Endothelial cell of umbilical vein (primary cell): ENCODE measurements around the gene RBFOX1. TPM values are rescaled to one million over a fixed set of nuclear protein-coding genes. Genes with fewer than 3 reads are reported as not detected.

Experiments
- BruUV-seq: library from RNA; stranded (reverse); fragments of 400-500 nt; replicated peaks from 2 replicates; lab custom pipeline; 2021; lab: Mats Ljungman, UMichigan
- CTCF ChIA-PET: fragments of 300-600, 350-600 bp; sonication (Branson Sonifier 250); formaldehyde crosslinking; loops from one replicate; lab custom pipeline; 2021; ENCODE audit warnings: antibody characterized with exemption, inconsistent platforms; lab: Charles Lee
- POLR2A ChIA-PET: fragments of 300-600, 350-600 bp; sonication (Branson Sonifier 250); formaldehyde crosslinking; loops from one replicate; lab custom pipeline; 2021; ENCODE audit warnings: antibody characterized with exemption, inconsistent platforms; lab: Charles Lee
- DNase-seq: peaks from one replicate; pipeline ENCODE4 v3.0.0-alpha.2; 2011; ENCODE audit warnings: low read depth, low spot score
- FAIRE-seq: peaks from 2 replicates; lab custom pipeline; 2011; peaks lifted over from hg19 to GRCh38; lab: Jason Lieb, UNC
- H2AFZ ChIP-seq: 2 replicates; pipeline ENCODE4 v1.6.0; 2012; ENCODE audit warnings: low read depth, low read length, control low read depth, inconsistent platforms
- H3K27ac ChIP-seq: 2 replicates; pipeline ENCODE4 v1.5.1; 2011; ENCODE audit warnings: low read depth, mild to moderate bottlenecking, control low read depth, low read length, moderate library complexity; ENCODE audit not compliant: insufficient read depth
- H3K27me3 ChIP-seq, 2 experiments: 2 replicates each; pipeline versions ENCODE4 v1.6.0 to v1.6.1; 2011; ENCODE audit warnings: low read length in 2 of 2, mixed read lengths in 1 of 2; ENCODE audit not compliant: control insufficient read depth in 2 of 2, insufficient read depth in 2 of 2
- H3K36me3 ChIP-seq, 2 experiments: 2 replicates in 1 of 2; 3 replicates in 1 of 2; pipeline ENCODE4 v1.5.1; 2011; ENCODE audit warnings: low read length in 2 of 2, mild to moderate bottlenecking in 1 of 2, moderate library complexity in 1 of 2; ENCODE audit not compliant: control insufficient read depth in 2 of 2, insufficient read depth in 2 of 2; ENCODE audit errors: extremely low read depth in 1 of 2
- H3K4me1 ChIP-seq: 3 replicates; pipeline ENCODE4 v1.5.1; 2011; ENCODE audit warnings: mild to moderate bottlenecking, low read length; ENCODE audit not compliant: control insufficient read depth, insufficient read depth; ENCODE audit errors: extremely low read depth
- H3K4me2 ChIP-seq: 2 replicates; pipeline ENCODE4 v1.6.1; 2011; ENCODE audit warnings: low read length, control low read depth, mixed read lengths; ENCODE audit not compliant: insufficient read depth
- H3K4me3 ChIP-seq, 3 experiments: fragments of 200-600 bp in 1 of 3; sonication (generic), shearing (Covaris generic) in 1 of 3; replicated peaks in 1 of 3; 2 replicates each; pipeline ENCODE4 v1.5.1; 2011 to 2016; ENCODE audit warnings: control low read depth in 3 of 3, low read length in 3 of 3, mild to moderate bottlenecking in 2 of 3, inconsistent platforms in 1 of 3, low read depth in 1 of 3, moderate library complexity in 1 of 3; ENCODE audit not compliant: insufficient read depth in 1 of 3
- H3K79me2 ChIP-seq: 2 replicates; pipeline ENCODE4 v1.6.0; 2012; ENCODE audit warnings: low read length, inconsistent platforms; ENCODE audit not compliant: control insufficient read depth, insufficient read depth
- H3K9ac ChIP-seq: replicated peaks from 2 replicates; pipeline ENCODE3; 2011; ENCODE audit warnings: low read length, control low read depth; ENCODE audit not compliant: insufficient read depth; ENCODE audit errors: extremely low read depth
- H3K9me1 ChIP-seq: replicated peaks from 3 replicates; pipeline ENCODE4 v1.6.0; 2011; ENCODE audit warnings: mild to moderate bottlenecking, low read length; ENCODE audit not compliant: control insufficient read depth, insufficient read depth; ENCODE audit errors: extremely low read depth
- H3K9me3 ChIP-seq: replicated peaks from 2 replicates; pipeline ENCODE4 v1.5.1; 2012; ENCODE audit warnings: low read length, inconsistent platforms; ENCODE audit not compliant: control insufficient read depth, insufficient read depth
- H4K20me1 ChIP-seq: replicated peaks from 2 replicates; pipeline ENCODE3; 2011; ENCODE audit warnings: mild to moderate bottlenecking, low read length; ENCODE audit not compliant: control insufficient read depth, insufficient read depth; ENCODE audit errors: extremely low read depth
- CTCF ChIP-seq, 2 donors: IDR thresholded peaks; 1 replicate in 1 of 2; 2 replicates in 1 of 2; pipeline ENCODE4 v1.5.1; 2011; ENCODE audit warnings: low read length in 2 of 2, mild to moderate bottlenecking in 2 of 2, moderate library complexity in 2 of 2, control low read depth in 1 of 2, inconsistent platforms in 1 of 2, low read depth in 1 of 2; ENCODE audit not compliant: insufficient read depth in 1 of 2; ENCODE audit errors: extremely low read depth in 1 of 2
- EZH2 ChIP-seq: IDR thresholded peaks from 2 replicates; pipeline ENCODE4 v1.6.1; 2012; ENCODE audit warnings: borderline replicate concordance, low read depth, mild to moderate bottlenecking, moderate library complexity, low read length, inconsistent platforms; ENCODE audit not compliant: severe bottlenecking
- FOS ChIP-seq: IDR thresholded peaks from 2 replicates; pipeline ENCODE4 v1.6.1; 2011; ENCODE audit warnings: mild to moderate bottlenecking, low read length, moderate library complexity, borderline replicate concordance; ENCODE audit not compliant: insufficient read depth
- GATA2 ChIP-seq: IDR thresholded peaks from 2 replicates; pipeline ENCODE4 v1.7.0; 2011; ENCODE audit warnings: low read depth, mild to moderate bottlenecking, moderate library complexity, mixed read lengths, low read length; ENCODE audit not compliant: insufficient read length, insufficient read depth
- JUN ChIP-seq: IDR thresholded peaks from 2 replicates; pipeline ENCODE4 v1.6.1; 2011; ENCODE audit warnings: borderline replicate concordance, low read depth; ENCODE audit not compliant: insufficient read length, insufficient read depth
- MYC ChIP-seq: IDR thresholded peaks from one replicate; pipeline ENCODE4 v1.6.1; 2011; ENCODE audit warnings: mild to moderate bottlenecking, low read depth, low read length
- POLR2A ChIP-seq: IDR thresholded peaks from 2 replicates; pipeline ENCODE4 v1.6.1; 2012; ENCODE audit warnings: low read depth, mild to moderate bottlenecking, control low read depth, low read length
- POLR2AphosphoS5 ChIP-seq: IDR thresholded peaks from 2 replicates; pipeline ENCODE4 v1.6.1; 2012; ENCODE audit warnings: low read depth, mild to moderate bottlenecking, control low read depth, low read length, moderate library complexity; ENCODE audit not compliant: insufficient read depth
- dilution Hi-C: fragments of 300-500 bp; cut with MboI; formaldehyde crosslinking; loops from one replicate; pipeline ENCODE4 v1.15.0; 2019; ENCODE audit warnings: low sequenced_read_pairs; ENCODE audit not compliant: extremely low pct_ligation_motif_present
- intact Hi-C: fragments of 100-400 bp; cut with micrococcal nuclease; formaldehyde crosslinking; loops from one replicate; pipeline ENCODE4 v1.10.0; 2022
- polyA plus RNA-seq, 4 experiments: library from polyadenylated mRNA; depleted of rRNA in 3 of 4; stranded (reverse) in 3 of 4; unstranded in 1 of 4; fragments of >200 nt; gene quantifications; 2 replicates each; pipeline versions ENCODE4 v1.2.1 to v1.2.3, GENCODE V29; 2011 to 2012; ENCODE audit warnings: missing spikeins in 1 of 4
- total RNA-seq: library from RNA; stranded (reverse); gene quantifications from 2 replicates; pipeline ENCODE4 v1.2.3, GENCODE V29; 2021

The RBFOX1 gene
- total and polyA plus RNA-seq, 2 donors (not counting 3 experiments of a cell fraction or from before 2014, with no cell fraction given): not detected

DNA sequence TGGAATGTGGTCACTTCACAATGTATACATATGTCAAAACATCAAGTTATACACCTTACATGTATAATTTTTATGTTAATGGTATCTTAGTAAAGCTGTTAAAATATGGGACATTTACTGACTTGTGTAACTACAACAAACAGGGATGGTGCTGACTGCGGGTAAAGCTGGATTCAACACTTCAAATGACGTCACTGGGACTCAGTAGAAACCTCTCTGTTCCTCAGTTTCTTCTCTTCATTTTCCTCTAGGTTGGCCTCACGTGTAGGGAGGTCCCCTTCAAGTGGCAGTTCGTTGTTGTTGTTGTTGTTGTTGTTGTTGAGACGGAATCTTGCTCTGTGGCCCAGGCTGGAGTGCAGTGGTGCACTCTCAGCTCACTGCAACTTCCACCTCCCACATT is 182.9 kb downstream of the RBFOX1 start:
- Histone ChIP-seq H3K27ac (no peak overlapping the region), H2AFZ (no peak overlapping the region), H3K9me3 (peaks cover 5% of the 10 kb centered on the region), H3K9ac (no peak overlapping the region), H3K79me2 (no peaks in the 10 kb centered on the region), H3K9me1 (no peaks in the 10 kb centered on the region), H4K20me1 (no peaks in the 10 kb centered on the region), H3K4me2 (no peak overlapping the region), H3K36me3 (no peaks in the 10 kb centered on the region), H3K27me3 (no peaks in the 10 kb centered on the region), H3K4me3 (no peak overlapping the region), H3K4me1 (no peaks in the 10 kb centered on the region)
- FAIRE-seq: no peak
- ChIA-PET CTCF (no interaction called here), POLR2A (no interaction called here)
- no peak for DNase-seq
- no peak for TF ChIP-seq CTCF (IDR thresholded peaks at IDR 0.05; ENCODE audit: extremely low read depth in 1 of 2, insufficient read depth in 1 of 2, low read depth in 1 of 2, low read length in 2 of 2)
- no peak for TF ChIP-seq POLR2AphosphoS5
- no peak for TF ChIP-seq EZH2
- no peak for TF ChIP-seq FOS
- no peak for TF ChIP-seq MYC
- no peak for TF ChIP-seq JUN
- TF ChIP-seq GATA2: no peak
- TF ChIP-seq POLR2A: no peak
- intact Hi-C loops: no loop called here
- dilution Hi-C loops: no loop called here
- no TSS peak for BruUV-seq
